Nephron progenitor cell (in vitro differentiated cells): ENCODE measurements around the gene ZNF253.
A peak's percentile ranks its signal among the peaks of the same experiment; 100 is the strongest.
"Not testable (repeated sequence)": the region's sequence is repeated elsewhere in the genome, so short reads cannot be mapped to it uniquely, and the experiment has no call there.

ENCODE experiments used
- DNase-seq: peaks from one replicate; pipeline ENCODE4 v3.0.0; 2021
- H3K27ac Mint-ChIP-seq: 2 replicates; pipeline ENCODE4 v1.8.0; 2021; ENCODE audit warnings: mild to moderate bottlenecking, moderate library complexity, mixed read lengths
- H3K27me3 Mint-ChIP-seq: 2 replicates; pipeline ENCODE4 v1.8.0; 2021; ENCODE audit warnings: mild to moderate bottlenecking, low read depth, mixed read lengths; ENCODE audit not compliant: poor library complexity
- H3K36me3 Mint-ChIP-seq: 2 replicates; pipeline ENCODE4 v1.8.0; 2021; ENCODE audit warnings: low read depth, mixed read lengths
- H3K4me1 Mint-ChIP-seq: 2 replicates; pipeline ENCODE4 v1.8.0; 2021; ENCODE audit warnings: mixed read lengths
- H3K4me3 Mint-ChIP-seq: 2 replicates; pipeline ENCODE4 v1.8.0; 2021; ENCODE audit warnings: mild to moderate bottlenecking, moderate library complexity, mixed read lengths
- H3K9me3 Mint-ChIP-seq: 2 replicates; pipeline ENCODE4 v1.8.0; 2021; ENCODE audit warnings: mild to moderate bottlenecking, moderate library complexity, mixed read lengths
- CTCF ChIP-seq: fragments of 200-600 bp; sonication (generic); IDR thresholded peaks from 2 replicates; pipeline ENCODE4 v1.5.0; 2021; ENCODE audit warnings: antibody characterized with exemption

Gene ZNF253

GRCh38 chr19:19858751-19859150, 6.9 kb upstream of the ZNF253 start:
- Mint-ChIP-seq H3K27ac (no peak overlapping the region), H3K36me3 (peaks cover 19% of the 10 kb centered on the region), H3K9me3 (peaks cover 80% of the 10 kb centered on the region), H3K4me1 (no peaks in the 10 kb centered on the region), H3K4me3 (no peak overlapping the region), H3K27me3 (peaks cover 7% of the 10 kb centered on the region)
- DNase-seq: no peak
- no peak for TF ChIP-seq CTCF

- H3K4me1 Mint-ChIP-seq: no peaks in the 10 kb centered on the region
- peak overlapping the region; percentile 52 for H3K4me3 Mint-ChIP-seq
- DNase-seq: no peak
- TF ChIP-seq CTCF: no peak
- H3K27ac Mint-ChIP-seq: no peak overlapping the region
- H3K27me3 Mint-ChIP-seq: peaks cover 6% of the 10 kb centered on the region
- H3K9me3 Mint-ChIP-seq: peaks cover 85% of the 10 kb centered on the region
- peaks cover 27% of the 10 kb centered on the region for H3K36me3 Mint-ChIP-seq
Measured at GRCh38 chr19:19860756-19861390, 4.8 kb upstream of the ZNF253 start.

- Mint-ChIP-seq H3K36me3 (peaks cover 72% of the 10 kb centered on the region), H3K4me1 (peaks cover 5% of the 10 kb centered on the region), H3K27me3 (peaks cover 6% of the 10 kb centered on the region), H3K4me3 (peak overlapping the region; percentile 98), H3K27ac (peak overlapping the region; percentile 100), H3K9me3 (peaks cover 99% of the 10 kb centered on the region)
- no peak for TF ChIP-seq CTCF
- peak; percentile 6 for DNase-seq
Measured at GRCh38 chr19:19866611-19867248, 1.0 kb downstream of the ZNF253 start.

GRCh38 chr19:19870086-19870485, 4.4 kb downstream of the ZNF253 start:
- peaks cover 100% of the 10 kb centered on the region for H3K36me3 Mint-ChIP-seq
- H3K4me1 Mint-ChIP-seq, H3K4me3 Mint-ChIP-seq, DNase-seq, H3K27ac Mint-ChIP-seq, H3K27me3 Mint-ChIP-seq: not testable (repeated sequence)
- H3K9me3 Mint-ChIP-seq: peaks cover 100% of the 10 kb centered on the region

- no peaks in the 10 kb centered on the region for H3K27me3 Mint-ChIP-seq
- H3K4me1 Mint-ChIP-seq: no peaks in the 10 kb centered on the region
- H3K27ac Mint-ChIP-seq: no peak overlapping the region
- H3K4me3 Mint-ChIP-seq: no peak overlapping the region
- peaks cover 100% of the 10 kb centered on the region for H3K9me3 Mint-ChIP-seq
- TF ChIP-seq CTCF: no peak
- DNase-seq: no peak
- peaks cover 100% of the 10 kb centered on the region for H3K36me3 Mint-ChIP-seq
Measured at GRCh38 chr19:19871932-19872331, 6.2 kb downstream of the ZNF253 start.

GRCh38 chr19:19873381-19873780, 7.7 kb downstream of the ZNF253 start:
- no peaks in the 10 kb centered on the region for H3K27me3 Mint-ChIP-seq

More at GRCh38 chr19:19873381-19873780, 7.7 kb downstream of the ZNF253 start:
- peaks cover 100% of the 10 kb centered on the region for H3K36me3 Mint-ChIP-seq
- TF ChIP-seq CTCF: no peak
- no peak for DNase-seq
- H3K27ac Mint-ChIP-seq: no peak overlapping the region
- H3K4me1 Mint-ChIP-seq: no peaks in the 10 kb centered on the region
- no peak overlapping the region for H3K4me3 Mint-ChIP-seq
- H3K9me3 Mint-ChIP-seq: peaks cover 100% of the 10 kb centered on the region
